Measurements from ENCODE around the gene PRADC1.
"Not testable (repeated sequence)": the region's sequence is repeated elsewhere in the genome, so short reads cannot be mapped to it uniquely, and the experiment has no call there.

The PRADC1 gene

DNA sequence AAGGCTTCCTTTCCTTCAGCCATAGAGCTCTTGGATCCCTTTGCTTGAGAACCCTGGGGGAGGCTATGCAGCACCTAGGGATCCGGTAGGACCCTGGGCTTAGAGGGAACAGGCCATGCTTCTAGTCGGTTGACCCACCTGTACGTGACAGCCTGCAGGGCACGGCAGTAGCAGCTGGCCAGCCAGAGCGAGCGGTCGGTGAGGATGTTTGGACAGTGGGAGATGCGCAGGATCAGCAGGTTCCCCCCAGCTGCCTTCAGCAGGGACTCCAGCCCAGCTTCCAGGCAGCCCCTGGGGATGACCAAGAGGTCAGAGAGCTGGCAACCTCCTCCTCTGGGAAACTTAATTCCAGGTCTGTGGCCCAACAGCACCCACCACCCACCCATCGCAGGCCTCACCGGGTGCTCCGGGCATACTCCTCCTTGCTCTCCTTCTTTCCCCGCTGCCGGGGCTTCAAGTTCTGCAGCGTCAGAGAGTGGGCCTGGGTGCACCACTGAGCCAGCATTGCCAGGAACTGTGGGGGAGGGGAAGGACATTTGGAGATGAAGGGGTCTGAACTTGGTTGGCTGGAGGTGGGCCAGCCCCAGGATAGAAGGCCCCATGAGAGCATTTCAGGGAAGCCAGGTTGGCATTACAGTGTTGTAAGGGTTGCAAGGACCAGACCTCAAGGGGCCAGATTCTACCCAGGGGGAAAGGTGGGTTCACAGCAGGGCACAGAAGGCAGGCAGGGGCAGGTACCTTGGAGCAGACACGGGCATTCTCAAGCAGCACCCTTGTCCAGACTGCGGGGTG is 30.7 kb upstream of the PRADC1 start:
- H3K4me3 Mint-ChIP-seq, result no peak overlapping the region
- no peak for DNase-seq (ENCODE audit: low spot score in 2 of 2)

DNA sequence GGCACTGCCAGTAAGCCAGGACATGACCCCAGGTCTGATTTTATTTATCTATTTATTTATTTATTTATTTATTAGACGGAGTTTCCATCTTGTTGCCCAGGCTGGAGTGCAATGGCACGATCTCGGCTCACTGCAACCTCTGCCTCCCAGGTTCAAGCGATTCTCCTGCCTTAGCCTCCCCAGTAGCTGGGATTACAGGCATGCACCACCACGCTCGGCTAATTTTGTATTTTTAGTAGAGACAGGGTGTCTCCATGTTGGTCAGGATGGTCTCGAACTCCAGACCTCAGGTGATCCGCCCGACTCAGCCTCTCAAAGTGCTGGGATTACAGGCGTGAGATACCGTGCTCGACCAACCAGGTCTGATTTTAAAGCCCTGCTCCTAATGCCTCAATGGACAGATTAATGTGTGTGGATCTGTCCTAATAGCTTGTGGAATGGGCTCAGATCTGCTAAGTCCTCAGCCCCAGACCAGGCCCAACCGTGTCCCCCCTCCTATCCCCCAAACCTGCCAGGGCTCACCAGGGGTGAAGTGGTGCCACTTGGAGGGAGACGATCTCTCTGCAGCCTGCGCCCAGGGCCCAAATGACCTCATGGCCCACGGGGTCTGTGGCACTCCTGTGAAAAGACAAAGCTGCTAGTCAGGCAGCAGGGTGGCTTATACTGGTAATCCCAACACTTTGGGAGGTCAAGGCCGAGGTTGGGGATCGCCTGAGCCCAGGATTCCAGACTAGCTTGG is 29.8 kb upstream of the PRADC1 start:
- H3K4me3 Mint-ChIP-seq; H3K4me1 Mint-ChIP-seq; H3K27me3 Mint-ChIP-seq; H3K9me3 Mint-ChIP-seq; H3K27ac Mint-ChIP-seq; ATAC-seq (ENCODE audit: low read depth); DNase-seq (ENCODE audit: low spot score in 2 of 2): not testable (repeated sequence)
- peaks cover 22% of the 10 kb centered on the region for H3K36me3 Mint-ChIP-seq

More for the DNA sequence above, 30.7 kb upstream of the PRADC1 start:
- Mint-ChIP-seq H3K27ac (no peak overlapping the region), H3K9me3 (no peaks in the 10 kb centered on the region), H3K27me3 (no peaks in the 10 kb centered on the region), H3K36me3 (peaks cover 22% of the 10 kb centered on the region), H3K4me1 (peaks cover 11% of the 10 kb centered on the region)
- ATAC-seq (ENCODE audit: low read depth), result no peak

DNA sequence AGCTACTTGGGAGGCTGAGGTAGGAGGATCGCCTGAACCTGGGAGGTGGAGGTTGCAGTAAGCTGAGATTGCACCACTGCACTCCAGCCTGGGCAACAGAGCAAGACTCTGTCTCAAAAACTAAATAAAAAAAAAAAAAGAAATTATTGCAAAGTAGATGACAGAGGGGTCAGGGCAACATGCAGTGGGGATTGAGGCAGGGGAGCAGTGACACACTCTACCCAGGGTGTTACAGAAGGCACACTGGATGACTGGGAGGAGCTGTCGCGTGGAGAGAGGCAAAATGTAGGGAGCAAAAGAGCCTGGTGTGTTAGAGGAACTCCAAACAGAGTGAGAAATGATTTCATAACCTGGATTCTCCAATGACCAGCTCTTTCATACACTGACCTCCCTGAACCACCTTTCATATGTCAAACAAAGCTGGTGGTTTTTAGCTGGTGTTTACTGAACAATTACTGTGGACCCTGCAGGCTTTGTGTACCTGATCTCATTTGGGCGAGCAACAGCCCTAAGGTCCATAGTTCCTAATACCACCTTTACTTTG is 29.1 kb upstream of the PRADC1 start:
- Mint-ChIP-seq H3K9me3 (no peaks in the 10 kb centered on the region), H3K4me1 (peaks cover 5% of the 10 kb centered on the region), H3K36me3 (peaks cover 22% of the 10 kb centered on the region), H3K27me3 (no peaks in the 10 kb centered on the region), H3K4me3 (no peak overlapping the region), H3K27ac (no peak overlapping the region)
- no peak for ATAC-seq (ENCODE audit: low read depth)
- no peak for DNase-seq (ENCODE audit: low spot score in 2 of 2)

DNA sequence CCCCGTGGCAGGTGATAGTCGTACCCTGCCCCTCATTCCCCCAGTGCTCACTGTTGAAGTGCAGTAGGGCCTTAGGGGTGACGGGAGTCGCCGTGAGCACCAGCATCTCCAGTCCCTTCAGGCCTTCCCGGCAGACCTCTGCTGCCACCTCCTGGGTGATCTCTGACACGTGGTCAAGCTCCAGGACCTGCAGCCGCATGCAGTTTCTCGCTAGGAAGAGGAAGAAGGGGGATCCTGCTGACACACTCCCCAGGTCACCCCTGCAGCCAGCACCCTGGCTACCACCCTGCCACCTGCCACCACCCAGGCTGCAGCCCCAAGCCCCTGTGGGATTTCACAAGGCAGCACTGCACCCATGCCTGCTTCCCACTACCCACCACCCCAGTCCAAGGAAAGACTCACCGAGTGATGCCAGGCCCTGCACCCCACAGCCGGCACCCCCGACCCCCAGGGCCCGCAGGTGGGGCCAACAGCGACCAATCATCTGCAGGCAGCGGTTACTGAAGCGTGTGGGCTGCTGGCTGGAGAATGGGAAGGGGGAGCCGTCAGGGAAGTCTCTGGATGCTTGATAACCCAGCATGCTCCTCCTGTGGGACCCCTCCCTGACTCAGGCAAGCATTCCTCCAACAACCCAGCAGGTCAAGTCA is 27.4 kb upstream of the PRADC1 start:
- ATAC-seq (ENCODE audit: low read depth), result no peak
- Mint-ChIP-seq H3K4me3 (no peak overlapping the region), H3K36me3 (peaks cover 18% of the 10 kb centered on the region), H3K27ac (no peak overlapping the region), H3K27me3 (no peaks in the 10 kb centered on the region), H3K9me3 (no peaks in the 10 kb centered on the region), H3K4me1 (no peaks in the 10 kb centered on the region)
- DNase-seq (ENCODE audit: low spot score in 2 of 2), result no peak

DNA sequence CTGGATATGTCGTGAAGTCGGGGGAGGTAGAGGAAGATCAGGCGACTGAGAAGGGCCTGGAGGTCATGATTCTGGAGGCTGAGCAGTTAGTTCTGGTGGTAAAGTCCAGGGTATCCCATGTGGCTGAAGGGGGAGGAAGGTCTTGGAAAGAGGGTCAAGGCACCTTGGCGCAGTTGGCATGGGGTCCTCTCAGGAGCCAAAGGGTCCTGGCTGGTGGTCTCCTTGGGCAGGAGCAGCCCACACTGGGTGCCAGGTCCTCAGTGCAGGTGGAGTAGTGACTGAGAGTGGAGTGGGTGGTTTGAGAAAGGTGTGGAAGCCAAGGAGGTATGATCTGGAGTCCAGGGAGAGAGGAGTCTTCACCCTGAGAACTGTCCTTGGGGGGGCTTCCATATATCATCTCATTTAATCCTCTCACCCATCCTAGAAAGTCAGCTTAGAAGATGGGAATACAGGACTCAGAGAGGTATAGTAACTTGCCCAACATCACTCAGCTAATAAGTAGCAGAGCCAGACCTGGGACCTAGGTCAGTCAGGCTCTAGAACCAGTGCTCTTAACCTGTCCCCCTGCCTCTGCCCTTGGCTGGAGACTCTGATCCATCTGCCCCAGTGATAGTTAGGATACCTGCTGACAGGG is 26.8 kb upstream of the PRADC1 start:
- ATAC-seq (ENCODE audit: low read depth) (no peak), DNase-seq (ENCODE audit: low spot score in 2 of 2) (no peak)
- Mint-ChIP-seq H3K4me1 (no peaks in the 10 kb centered on the region), H3K9me3 (no peaks in the 10 kb centered on the region), H3K4me3 (no peak overlapping the region), H3K27me3 (no peaks in the 10 kb centered on the region), H3K36me3 (peaks cover 19% of the 10 kb centered on the region), H3K27ac (no peak overlapping the region)

DNA sequence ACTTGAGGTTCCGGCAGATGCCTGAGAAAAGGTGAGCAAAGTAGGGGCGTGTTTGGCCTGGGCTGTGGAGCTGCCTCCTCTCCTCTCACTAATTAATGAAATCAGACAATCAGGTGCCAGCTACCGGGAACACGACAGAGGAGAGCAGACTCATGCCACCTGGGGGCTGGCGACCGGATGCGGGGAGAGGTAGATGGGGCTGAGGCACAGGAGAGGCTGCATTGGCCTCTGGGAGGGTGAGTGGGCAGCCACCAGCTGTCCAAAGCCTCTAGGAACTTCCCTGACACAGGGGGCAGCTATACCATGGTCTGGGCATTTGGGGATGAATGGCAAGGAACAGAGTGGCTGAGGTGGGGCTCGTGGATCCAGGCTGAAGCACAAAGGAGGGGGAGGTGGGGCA is 26.2 kb upstream of the PRADC1 start:
- DNase-seq (ENCODE audit: low spot score in 2 of 2) (no peak), ATAC-seq (ENCODE audit: low read depth) (no peak)
- no peaks in the 10 kb centered on the region for H3K4me1 Mint-ChIP-seq
- no peak overlapping the region for H3K27ac Mint-ChIP-seq
- H3K36me3 Mint-ChIP-seq, result peaks cover 19% of the 10 kb centered on the region
- H3K9me3 Mint-ChIP-seq, result no peaks in the 10 kb centered on the region
- H3K4me3 Mint-ChIP-seq, result no peak overlapping the region
- H3K27me3 Mint-ChIP-seq, result no peaks in the 10 kb centered on the region

DNA sequence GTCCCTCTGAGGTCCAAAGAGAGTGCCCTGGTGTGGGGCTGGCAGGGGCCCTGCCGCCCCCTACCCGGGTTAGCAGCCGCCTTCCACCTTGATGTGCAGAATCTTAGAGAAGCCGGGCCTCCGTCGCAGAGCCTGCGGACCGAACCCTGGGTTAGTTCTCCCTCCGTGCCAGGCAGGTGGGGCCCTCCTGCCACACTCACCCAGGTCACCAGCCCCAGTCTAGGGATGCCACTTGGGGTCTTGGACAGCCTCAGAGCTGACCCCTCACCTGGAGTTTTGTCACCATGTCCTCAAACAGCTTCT is 25.8 kb upstream of the PRADC1 start:
- no peaks in the 10 kb centered on the region for H3K27me3 Mint-ChIP-seq
- ATAC-seq (ENCODE audit: low read depth), result no peak
- peaks cover 17% of the 10 kb centered on the region for H3K36me3 Mint-ChIP-seq
- no peaks in the 10 kb centered on the region for H3K4me1 Mint-ChIP-seq
- no peak overlapping the region for H3K27ac Mint-ChIP-seq
- no peaks in the 10 kb centered on the region for H3K9me3 Mint-ChIP-seq
- DNase-seq (ENCODE audit: low spot score in 2 of 2), result no peak
- H3K4me3 Mint-ChIP-seq, result no peak overlapping the region

DNA sequence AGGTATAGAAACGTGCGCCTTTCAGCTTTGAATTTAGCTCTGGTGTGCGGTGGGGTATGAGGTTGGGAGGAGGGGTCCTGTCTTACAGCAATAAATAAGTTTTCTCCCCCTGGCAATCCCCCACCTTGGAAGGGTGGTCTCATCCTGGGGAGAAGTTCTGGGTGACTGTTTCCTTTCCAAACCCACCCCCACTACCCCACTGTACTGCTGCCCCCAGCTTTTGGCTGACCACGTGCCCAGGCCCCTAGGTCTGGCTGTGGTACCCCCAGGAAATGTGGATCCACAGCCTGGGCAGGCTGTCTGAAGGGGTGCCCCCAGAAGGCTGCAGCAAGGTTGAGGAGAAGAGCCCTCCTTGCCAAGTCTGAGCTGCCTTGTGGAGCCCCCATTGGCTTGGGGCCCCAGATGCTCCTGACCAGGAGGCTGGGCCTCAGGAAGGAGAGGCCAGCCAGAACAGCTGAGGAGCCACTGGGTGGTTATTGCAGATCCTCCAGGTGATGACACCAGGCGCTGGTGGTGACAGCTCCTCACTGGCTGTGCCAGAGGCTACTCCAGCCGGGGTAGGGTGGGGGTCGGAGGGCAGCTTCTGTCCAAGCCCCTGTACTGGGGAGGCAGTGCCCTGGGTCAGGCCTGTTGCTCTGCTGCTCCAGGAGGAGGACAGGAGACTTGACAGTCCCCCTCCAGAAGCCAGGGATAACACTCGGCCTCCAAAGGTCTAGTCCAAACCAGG is 25.3 kb upstream of the PRADC1 start:
- H3K4me1 Mint-ChIP-seq, result no peaks in the 10 kb centered on the region
- no peaks in the 10 kb centered on the region for H3K9me3 Mint-ChIP-seq
- peaks cover 15% of the 10 kb centered on the region for H3K36me3 Mint-ChIP-seq
- DNase-seq (ENCODE audit: low spot score in 2 of 2) (no peak), ATAC-seq (ENCODE audit: low read depth) (no peak)
- no peaks in the 10 kb centered on the region for H3K27me3 Mint-ChIP-seq
- no peak overlapping the region for H3K4me3 Mint-ChIP-seq
- H3K27ac Mint-ChIP-seq, result no peak overlapping the region

DNA sequence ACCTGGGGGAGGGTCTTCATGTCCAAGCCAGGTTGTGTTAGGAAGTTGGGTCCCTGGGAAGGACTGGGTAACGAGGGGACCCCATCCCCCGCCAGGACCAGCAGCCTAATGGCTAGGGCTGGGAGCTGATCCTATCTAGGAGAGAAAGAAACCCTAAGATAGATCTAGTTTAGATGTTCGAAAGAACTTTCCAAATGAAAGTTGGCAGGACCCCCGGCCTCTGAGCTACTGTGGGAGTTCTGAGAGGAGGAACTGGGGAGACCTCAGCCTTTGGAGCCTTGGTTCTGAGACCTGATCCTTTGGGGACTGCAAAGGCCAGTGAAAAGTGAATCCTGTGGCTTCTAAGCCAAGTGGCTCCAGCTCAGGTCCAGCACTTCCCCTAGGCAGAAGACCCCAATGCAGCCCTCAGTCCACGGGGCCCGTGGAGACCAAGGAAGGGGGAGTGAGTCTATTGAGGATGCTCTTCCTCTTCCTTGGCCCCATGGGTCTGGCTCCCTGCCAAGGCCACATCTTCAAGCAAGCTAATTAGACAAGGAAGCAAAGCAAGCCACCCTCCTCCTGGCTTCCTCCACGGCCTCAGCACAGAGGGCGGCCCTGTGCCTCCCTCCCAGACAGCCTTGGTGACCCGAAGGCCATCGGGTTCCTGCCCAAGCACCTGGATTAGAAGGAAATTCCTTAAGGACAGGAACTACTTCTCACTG is 24.5 kb upstream of the PRADC1 start:
- Mint-ChIP-seq H3K4me3 (no peak overlapping the region), H3K9me3 (no peaks in the 10 kb centered on the region), H3K4me1 (no peaks in the 10 kb centered on the region), H3K36me3 (peaks cover 16% of the 10 kb centered on the region), H3K27ac (peak overlapping the region; percentile 47), H3K27me3 (no peaks in the 10 kb centered on the region)
- DNase-seq (ENCODE audit: low spot score in 2 of 2) (no peak), ATAC-seq (ENCODE audit: low read depth) (no peak)

DNA sequence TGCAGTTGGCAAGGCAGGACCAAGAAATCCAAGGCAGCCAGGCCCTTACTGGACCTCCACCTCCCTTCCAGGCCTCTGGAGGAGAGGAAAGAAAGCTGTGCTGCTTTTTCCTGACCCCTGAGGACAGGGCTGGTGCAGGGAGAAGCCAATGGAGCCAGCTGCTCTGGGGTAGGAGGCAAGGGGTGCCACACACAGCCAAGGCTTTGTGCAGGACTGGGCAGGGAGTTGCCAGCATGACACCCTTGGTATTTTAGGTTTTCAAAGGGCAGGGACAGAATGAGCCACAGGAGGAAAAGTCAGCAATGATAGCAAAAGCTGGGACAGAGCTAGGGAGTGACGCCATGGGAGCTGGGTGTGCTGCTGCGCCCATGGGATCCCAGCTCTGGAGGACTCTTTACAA is 24.0 kb upstream of the PRADC1 start:
- Mint-ChIP-seq H3K27ac (peak overlapping the region; percentile 15), H3K27me3 (no peaks in the 10 kb centered on the region), H3K36me3 (peaks cover 17% of the 10 kb centered on the region), H3K4me1 (no peaks in the 10 kb centered on the region), H3K4me3 (no peak overlapping the region), H3K9me3 (no peaks in the 10 kb centered on the region)
- DNase-seq (ENCODE audit: low spot score in 2 of 2), result no peak
- ATAC-seq (ENCODE audit: low read depth), result no peak

DNA sequence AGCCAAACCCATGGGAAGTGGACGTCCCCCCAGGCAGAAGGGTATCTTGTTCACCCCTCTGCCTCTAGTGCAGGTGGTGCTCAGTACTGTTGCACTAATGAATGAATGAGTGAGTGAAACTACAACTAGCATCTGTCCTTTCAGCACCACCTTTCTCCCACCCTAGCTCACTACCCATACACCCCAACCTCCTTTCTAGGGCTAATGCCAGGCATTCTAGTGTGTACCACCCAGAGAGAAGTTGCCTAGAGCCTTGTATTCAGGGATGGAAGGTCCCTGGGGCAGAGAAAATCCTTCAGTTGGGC is 23.5 kb upstream of the PRADC1 start:
- no peaks in the 10 kb centered on the region for H3K27me3 Mint-ChIP-seq
- DNase-seq (ENCODE audit: low spot score in 2 of 2) (no peak), ATAC-seq (ENCODE audit: low read depth) (no peak)
- H3K36me3 Mint-ChIP-seq, result peaks cover 16% of the 10 kb centered on the region
- H3K4me3 Mint-ChIP-seq, result no peak overlapping the region
- no peaks in the 10 kb centered on the region for H3K4me1 Mint-ChIP-seq
- no peaks in the 10 kb centered on the region for H3K9me3 Mint-ChIP-seq
- H3K27ac Mint-ChIP-seq, result peak overlapping the region; percentile 15

DNA sequence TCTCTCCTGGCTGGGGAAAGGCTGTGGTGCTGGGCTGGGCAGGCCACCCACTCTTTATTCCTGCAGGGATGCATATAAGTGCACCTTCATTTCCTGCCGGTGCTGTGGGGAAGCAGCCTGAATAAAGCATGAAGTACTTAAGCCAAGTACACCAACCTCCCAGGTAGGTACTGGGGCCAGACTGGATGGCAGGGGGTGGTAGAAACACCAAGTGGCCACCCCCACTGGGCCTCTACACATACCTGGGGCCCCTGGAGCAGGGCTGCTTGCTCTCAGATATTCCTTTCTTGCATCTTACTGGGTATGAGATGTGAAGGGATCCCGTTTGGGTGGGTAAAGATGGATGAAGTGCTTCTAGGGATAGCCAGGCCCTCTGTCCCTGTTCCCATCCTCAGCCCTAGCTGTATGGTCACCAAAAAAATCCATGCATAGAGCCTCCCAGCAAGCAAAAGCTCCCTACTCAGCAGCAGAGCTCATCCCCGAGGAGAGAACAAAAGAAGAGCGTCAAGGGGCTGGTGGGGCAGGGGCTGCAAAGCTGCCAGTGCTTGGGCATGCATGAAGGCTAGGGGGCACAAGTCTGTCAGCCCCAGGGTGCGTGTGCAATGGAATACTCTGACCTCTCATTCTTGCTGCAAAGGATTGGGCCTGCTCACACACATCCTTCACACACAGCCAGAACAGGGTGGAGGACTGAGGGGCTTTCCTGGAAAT is 23.0 kb upstream of the PRADC1 start:
- peak overlapping the region; percentile 15 for H3K27ac Mint-ChIP-seq
- no peaks in the 10 kb centered on the region for H3K4me1 Mint-ChIP-seq
- H3K9me3 Mint-ChIP-seq, result no peaks in the 10 kb centered on the region
- ATAC-seq (ENCODE audit: low read depth) (no peak), DNase-seq (ENCODE audit: low spot score in 2 of 2) (no peak)
- H3K27me3 Mint-ChIP-seq, result no peaks in the 10 kb centered on the region
- H3K36me3 Mint-ChIP-seq, result peaks cover 18% of the 10 kb centered on the region
- H3K4me3 Mint-ChIP-seq, result no peak overlapping the region
